Measurements from ENCODE around the gene PTPRG.

PTPRG gene

DNA sequence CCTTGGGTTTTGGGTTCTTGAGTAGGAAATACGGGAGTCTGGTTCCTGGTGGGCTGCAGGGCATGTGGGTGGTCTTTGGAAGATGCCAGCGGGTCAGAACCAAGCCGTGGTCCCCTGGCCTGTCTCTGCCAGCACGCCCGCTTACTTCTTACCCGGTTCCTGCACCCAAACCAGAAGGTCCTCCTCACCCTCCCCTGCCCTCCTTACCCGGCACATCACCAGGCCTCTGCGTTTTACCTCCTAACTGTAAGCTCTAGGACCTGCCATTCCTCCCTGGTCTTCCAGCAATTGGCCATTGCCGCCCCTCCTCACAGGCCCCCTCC is 628.0 kb downstream of the PTPRG start:
- DNase-seq (ENCODE audit: low spot score): no peak

DNA sequence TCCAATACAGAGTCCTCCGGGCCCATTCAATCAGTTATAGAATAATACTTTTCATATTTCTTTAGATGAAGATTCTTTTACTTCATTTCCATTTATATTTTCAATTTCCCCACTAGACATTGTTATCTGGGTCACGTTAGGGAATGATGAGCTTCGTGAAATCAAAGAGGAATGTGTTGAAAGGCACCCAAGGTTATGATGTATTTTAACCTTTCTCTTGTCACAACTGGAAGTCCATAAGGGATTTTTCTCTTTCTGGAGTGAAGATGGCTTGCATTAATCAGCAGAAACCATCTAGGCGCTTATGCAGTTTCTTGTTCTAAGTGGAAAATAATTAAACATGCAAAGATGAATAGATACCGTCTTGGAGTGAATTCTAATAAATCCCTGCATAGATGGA is 631.5 kb downstream of the PTPRG start:
- DNase-seq (ENCODE audit: low spot score): no peak

DNA sequence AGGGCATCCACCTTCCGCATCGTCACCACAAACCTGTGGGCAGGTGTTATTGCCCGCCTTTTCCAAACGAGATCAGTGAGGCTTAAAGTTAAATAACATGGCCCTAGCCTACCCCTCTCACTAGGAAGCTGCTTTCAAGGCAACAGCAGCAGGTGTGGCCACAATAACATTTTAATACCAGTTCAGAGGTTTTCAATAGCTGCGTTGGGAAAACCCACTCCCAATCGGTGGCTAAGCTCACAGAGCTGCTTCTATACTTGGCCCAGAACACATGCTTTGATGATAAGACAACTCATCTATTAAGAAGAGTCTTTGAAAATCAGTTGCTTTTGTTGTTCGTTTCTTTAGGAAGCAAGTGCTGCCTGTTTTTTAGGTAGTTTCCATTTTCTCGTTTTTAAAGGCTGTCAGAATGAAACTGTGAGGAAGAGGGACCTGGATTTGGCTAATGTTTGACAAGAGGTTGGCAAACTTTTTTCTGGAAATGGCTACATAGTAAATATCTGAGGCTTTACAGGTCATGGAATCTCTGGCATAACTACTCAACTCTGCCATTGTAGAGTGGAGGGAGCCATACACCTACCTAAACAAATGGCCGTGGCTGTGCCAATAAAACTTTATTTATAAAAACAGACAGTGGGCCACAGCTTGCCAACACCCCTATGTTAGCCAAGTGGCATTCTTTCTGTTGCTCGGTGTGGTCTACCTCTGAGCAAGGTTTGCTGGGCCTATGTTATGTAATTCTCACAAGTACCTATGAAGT is 632.4 kb downstream of the PTPRG start:
- no peak for DNase-seq (ENCODE audit: low spot score)

DNA sequence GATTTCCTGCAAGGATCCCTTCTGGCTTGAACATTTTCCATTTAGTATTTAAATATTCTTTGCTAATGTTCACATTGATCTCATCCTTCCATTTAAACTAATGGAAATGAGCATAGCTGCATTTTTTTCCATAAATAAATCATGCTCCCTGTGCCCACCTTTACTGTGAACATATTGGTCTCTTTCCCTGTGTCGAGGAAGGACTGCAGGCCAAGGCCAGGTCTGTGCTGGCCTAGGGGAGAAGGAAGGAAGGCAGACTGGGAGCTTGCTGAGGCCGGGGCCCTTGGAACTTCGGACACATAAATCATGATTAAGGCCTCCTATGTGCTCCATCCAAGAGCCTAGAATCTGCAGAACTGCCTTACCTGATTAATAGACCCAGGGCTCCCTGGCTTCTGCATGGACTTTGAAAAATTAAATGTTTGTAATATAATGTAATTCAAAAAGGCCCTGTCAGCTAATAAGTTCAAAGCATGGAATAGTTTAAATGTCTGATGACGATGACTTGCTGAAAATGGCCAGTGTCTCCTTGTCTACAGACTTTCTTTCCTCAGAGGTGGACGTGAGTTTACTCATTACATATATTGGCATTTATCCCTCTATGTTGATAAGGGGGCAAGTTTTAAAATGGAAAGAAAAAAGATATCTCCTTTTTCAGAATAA is 636.1 kb downstream of the PTPRG start:
- DNase-seq (ENCODE audit: low spot score): no peak

DNA sequence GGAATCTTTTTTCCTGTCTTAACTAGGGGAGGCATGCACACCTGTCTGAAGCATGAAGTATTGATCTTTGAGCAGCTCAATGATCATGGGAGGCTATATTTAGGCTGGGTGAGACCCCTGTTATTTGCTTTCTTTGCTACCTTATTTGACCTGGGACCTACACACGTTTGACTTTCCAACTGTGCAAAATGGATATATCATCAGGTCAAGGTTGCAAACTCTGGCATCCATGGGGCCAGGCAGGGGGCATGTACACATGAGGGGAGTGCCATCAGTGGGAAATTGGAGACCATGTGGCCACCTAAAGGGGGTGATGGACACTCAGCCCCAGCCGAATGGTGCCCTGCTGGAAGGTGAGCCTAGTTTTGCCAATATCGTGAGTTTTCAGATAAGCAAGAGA is 637.8 kb downstream of the PTPRG start:
- DNase-seq (ENCODE audit: low spot score): no peak

DNA sequence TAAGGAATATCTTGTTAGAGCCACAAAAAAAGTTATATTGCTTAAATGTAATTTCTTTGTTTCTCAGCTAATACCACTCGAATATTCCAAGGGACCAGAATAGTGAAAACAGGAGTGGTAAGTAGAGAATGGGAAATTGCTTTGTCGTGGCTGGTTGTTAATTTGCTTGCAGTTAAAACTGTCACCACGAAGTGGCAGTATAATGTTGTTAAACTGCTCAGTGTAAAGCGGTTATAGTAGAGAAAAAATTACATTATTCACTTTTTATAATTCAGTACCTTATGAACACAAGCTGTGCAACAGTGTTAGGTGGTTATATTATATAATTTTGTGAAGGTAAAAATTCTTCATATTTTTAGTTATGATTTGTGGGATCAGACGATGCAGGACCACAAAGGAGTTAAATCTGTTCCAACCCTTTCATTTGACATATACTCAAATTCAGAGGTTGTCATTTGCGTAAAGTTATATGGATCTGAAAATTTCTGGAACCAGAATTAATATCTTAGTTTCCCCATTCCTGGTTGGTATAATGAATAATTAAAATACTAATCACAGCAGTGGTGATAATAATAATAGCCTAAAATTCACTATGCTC is 640.2 kb downstream of the PTPRG start:
- DNase-seq (ENCODE audit: low spot score): no peak

DNA sequence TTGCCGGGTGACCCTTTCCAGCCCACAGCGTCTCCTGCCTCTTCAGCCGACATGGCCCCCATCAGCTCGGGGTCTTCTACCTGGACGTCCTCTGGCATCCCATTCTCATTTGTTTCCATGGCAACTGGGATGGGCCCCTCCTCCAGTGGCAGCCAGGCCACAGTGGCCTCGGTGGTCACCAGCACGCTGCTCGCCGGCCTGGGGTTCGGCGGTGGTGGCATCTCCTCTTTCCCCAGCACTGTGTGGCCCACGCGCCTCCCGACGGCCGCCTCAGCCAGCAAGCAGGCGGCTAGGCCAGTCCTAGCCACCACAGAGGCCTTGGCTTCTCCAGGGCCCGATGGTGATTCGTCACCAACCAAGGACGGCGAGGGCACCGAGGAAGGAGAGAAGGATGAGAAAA is 641.8 kb downstream of the PTPRG start:
- no peak for DNase-seq (ENCODE audit: low spot score)

DNA sequence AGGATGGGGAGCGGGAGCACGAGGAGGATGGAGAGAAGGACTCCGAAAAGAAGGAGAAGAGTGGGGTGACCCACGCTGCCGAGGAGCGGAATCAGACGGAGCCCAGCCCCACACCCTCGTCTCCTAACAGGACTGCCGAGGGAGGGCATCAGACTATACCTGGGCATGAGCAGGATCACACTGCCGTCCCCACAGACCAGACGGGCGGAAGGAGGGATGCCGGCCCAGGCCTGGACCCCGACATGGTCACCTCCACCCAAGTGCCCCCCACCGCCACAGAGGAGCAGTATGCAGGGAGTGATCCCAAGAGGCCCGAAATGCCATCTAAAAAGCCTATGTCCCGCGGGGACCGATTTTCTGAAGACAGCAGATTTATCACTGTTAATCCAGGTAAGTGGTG is 642.2 kb downstream of the PTPRG start:
- DNase-seq (ENCODE audit: low spot score): no peak

DNA sequence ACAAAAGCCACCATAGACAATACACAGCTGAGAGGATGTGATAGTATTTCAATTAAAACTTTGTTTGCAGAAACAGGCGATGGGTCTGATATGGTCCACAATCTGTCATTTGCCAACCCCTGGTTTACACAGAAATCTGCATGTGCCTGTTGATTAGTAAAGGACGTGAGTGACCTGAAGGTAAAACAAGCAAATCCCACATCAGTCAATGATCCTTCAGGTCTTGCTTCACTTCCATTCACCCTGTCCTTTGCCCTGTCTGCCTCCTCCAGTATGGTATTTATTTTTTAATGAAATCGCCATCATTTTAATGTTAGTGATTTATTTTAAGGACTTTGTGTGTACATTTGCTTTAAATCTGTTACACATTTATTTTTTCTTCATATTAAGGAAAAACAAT is 645.8 kb downstream of the PTPRG start:
- DNase-seq (ENCODE audit: low spot score): no peak

DNA sequence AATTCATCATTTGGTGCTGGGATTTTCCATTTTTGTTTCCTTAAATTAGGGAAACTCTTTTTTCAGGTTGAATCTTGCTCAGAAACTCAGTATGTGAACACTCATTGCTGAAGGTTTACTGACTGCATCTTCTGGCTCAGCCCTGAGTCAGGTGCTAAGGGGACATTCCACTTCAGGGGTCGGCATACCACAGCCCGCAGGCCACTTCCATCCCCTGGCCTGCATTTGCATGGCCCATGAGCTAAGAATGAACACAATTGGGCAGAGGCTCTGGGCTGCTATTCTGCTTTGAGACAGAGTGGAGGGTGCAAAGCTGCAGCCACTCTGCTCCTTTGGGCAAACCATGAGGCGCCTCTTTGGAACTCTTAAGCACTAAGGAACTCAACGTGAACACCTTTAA is 647.0 kb downstream of the PTPRG start:
- no peak for DNase-seq (ENCODE audit: low spot score)

DNA sequence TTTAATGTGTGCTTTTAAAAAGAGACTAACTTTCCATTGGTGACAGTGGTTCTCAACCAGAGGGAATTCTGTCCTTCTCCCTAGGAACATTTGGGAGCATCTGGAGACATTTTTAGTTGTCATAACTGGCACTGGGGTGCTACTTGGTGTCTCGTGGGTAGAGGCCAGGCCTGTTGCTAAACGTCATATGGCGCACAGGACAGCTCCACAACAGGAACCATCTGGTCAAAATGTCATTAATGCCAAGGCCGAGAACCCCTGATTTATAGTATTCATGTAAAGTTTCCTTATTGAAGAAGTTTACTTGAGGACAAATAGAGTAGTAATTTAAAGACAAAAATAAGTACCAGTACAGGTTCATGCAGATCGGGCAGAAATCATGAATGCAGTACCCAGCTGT is 647.7 kb downstream of the PTPRG start:
- DNase-seq (ENCODE audit: low spot score): no peak

DNA sequence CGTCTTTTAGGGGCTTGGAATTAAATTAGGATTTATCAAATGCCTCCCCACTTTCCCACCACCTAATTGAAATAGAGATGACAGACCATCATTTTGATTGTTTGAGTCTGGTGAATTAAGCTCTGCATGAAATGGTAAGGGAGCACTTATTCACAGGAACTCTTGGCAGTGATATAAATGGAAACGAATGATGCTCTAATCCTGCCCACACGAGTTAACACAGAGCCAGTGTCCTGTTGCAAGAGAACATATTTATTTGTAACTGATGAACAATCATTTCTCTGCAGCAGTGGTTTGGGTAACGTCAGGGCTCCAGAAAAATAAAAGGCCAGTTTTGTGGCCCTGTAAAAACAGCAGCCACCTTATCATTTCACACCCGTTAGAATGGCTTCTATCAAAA is 648.6 kb downstream of the PTPRG start:
- DNase-seq (ENCODE audit: low spot score): no peak

DNA sequence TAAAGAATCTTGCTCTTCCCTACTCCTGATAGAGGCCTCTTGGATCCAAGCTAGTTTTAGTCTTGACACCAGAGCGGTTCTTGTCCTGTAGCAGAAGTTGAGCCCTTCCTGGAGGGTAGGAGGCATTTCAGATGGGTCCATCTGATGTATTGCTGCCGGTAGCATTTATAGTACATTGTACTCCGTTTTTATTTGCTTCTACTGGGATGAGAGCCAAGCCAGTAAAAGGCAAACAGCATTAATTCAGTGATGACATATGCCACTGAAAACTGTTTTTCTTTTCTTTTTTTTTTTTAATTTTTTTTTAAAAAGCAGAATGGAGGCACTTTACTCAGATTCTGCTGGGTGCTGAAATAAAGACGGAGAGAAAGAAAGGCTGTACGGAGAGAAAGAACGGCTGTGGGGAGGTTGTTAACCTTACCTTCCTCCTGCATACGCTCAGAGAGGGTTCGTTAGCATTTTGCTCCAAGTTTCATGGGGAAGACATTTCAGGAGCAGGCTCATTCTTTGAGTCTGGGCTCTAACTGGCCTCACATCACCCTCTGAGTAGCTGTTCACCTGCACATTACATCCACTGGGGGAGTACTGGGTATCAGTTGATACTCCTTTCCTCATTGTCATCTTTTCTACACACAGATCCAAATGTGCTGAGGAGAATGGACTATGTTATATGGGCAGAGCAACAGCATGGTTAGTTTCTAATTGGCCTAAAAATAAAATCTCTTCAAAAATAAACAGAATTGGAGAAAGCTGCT is 650.5 kb downstream of the PTPRG start:
- no peak for DNase-seq (ENCODE audit: low spot score)

DNA sequence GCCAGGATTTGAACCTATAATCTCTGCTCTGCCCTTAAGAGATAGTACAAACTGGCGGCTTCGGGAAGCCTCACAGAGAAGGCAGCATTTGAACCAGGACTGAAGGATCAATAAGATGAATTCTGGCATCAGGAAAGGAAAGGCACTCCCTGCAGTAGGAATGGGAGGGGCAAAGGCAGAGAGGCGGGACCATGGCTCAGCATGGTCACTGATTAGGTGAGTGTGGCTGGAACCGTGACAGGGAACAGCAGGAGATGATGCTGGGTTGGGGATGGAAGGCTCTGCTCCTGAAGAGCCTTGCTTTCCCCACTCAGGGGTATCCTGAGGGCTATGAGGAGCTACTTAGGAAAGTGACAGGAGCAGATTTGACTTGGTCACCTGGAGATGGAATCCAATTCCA is 653.5 kb downstream of the PTPRG start:
- DNase-seq (ENCODE audit: low spot score): no peak

DNA sequence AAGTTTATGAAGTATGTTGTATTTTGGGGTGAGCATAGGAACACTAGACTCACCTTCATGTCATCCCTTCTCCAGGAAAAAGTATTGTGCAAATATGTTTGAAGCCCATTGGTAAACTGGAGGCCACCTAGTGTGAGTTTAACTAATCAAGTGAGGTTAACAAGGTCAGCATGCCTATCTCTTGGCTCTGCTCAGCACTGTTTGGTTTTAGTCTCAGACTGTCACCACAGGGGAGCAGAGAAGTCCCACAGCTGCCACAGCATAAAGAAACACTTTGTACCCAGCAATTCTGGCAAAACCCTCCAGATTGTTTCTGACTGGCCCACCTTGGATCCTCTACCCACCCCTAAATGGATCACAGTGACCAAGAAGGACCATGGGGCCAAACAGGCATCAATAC is 659.2 kb downstream of the PTPRG start:
- no peak for DNase-seq (ENCODE audit: low spot score)

DNA sequence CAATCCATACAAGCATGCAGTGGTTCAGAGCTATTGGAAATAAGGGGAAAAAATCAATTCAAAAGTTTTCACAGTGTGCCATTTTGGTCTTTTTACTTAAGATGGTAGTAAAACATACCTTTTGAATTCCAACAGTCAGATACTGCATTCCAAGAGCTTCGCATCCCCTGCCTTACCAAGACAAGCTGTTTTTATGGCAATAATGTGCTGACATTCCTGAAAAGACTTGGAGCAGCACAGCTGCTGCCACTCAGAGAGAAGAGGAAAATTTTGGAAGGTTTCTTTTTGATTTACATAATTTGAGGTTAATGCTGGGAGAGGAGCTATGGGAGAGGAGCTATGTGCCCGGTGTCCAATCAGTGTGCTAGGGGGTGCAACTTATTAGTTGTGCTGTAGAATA is 663.7 kb downstream of the PTPRG start:
- no peak for DNase-seq (ENCODE audit: low spot score)

DNA sequence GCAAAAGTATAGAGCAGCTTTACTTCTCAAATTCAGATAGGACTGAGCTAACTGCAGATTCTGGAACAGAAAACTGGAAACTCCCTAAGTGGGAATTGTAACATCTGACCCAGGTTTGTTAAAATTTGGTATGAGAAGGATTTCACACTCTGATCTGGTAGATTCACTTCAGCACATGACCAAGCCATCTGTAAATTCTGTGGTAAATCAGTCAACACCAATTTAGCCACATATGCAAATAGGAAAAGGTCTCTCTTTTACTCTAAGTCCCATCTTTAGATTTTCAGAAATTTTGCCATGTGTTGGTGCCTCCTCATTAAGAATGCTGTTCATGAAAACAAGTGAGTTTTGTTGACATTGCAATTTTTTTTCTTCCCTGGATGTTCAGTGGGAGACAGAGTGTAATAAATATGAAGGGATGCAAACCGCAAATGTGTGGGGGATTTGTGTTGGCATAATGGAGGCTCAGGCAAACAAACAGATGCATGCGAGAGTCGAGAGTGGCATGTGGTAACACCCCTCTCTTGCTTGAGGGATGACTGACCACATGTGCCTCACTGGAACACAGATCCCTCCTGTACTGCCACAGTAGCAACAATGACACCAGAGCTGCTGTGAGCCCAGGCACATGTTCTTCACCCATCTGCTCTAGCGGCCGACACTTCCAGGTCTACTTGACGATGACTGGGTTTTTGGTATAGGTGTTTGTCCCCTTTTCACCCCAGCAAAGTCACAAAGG is 665.4 kb downstream of the PTPRG start:
- DNase-seq (ENCODE audit: low spot score): no peak

DNA sequence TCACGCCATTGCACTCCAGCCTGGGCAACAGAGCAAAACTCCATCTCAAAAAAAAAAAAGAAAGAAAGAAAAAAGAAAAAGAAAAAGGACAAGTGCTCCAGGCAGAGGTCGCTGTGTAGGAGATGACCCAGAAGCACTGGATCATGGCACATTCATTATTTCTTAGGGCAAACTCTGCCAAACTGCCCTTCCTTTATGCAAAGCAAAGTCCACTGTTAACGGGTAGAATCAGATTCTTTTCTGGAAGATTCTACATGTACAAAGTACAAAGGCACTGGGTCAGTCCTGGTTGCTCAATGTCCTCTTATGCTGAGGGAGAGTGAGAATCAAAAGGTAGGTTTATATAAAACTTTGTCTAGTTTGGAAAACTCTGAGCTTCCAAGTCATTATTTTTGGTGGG is 667.1 kb downstream of the PTPRG start:
- no peak for DNase-seq (ENCODE audit: low spot score)

DNA sequence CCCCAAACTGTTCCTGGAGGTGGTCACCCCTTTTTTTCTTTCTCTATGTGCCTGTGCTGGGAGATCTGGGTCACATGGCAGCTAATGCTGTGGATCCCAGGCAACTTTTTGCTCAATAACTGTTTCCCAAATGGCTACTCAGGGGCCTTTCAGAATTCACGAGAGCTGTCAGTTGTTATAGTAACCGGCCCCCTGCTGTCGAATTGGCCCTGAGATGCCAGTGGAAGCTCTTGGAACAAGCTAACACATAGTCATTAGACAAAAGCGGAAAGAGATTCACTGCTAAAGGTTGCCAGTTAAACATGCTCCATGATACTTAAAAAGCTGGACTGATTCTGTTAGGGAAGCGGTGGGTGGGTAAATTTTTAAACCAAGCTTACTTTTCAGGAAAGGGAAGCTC is 667.8 kb downstream of the PTPRG start:
- DNase-seq (ENCODE audit: low spot score): no peak

DNA sequence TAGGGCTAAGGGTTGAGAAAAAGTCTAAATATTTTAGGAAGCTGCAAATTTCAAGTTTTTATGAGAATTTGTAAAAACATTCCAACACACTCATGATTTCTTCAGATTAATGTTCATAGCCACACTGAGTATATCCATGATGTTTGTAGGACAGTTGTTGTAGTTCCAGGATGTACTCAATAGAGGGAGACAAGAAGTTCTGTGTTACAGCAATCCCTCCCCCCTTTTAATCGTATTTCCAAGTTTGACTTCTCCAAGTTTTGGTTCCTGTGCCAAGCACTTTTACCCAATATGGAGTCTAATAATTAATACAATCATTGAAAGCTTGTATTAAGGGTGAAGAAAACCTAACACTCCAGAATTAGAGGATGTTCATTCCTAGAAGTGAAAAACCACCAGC is 668.5 kb downstream of the PTPRG start:
- DNase-seq (ENCODE audit: low spot score): no peak

DNA sequence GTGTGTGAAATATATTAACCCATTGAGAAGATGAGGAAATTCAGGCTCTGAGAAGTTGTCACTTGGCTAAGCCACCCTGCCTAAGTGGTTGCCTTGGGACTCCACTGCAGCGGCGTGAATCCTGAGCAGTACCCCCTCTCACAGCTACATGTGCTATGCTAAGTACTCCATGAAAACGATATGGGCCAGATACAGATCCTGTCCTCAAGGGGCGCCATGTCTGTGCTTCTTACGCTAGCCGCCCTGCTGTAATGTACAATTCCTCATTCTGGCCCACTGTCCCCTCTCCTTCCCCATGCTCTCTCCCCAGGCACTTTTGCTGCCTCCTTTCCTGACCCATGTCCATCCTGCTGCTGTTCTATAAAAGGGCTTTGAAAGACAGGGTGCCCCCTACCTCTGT is 671.7 kb downstream of the PTPRG start:
- DNase-seq (ENCODE audit: low spot score): no peak

DNA sequence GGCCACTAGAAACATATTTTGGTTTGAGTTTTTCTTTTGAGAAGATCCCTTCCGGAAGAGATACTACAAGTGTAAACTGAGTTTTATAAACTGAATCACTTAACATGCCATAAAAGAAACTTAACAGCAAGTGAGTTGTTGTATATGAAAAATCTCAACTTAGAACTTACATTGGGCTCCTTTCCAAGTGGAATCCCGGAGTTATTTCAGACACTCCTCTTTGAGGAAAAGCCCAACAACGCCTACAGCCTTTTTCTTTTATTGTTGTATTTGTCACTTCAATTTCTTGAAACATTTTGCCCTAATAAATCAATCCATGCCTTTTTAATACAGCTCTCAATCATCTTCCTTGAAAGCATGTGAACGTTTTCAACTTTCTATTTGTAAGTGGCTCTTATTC is 674.6 kb downstream of the PTPRG start:
- no peak for DNase-seq (ENCODE audit: low spot score)

Data from CD4-positive, alpha-beta T cell treated with Interleukin-15 for 4 hours (primary cell).